Lower leg skin (tissue), 3 donors: ENCODE results near the gene USP2.

Experiments
- POLR2A ChIP-seq, 2 donors: fragments of 450-650 bp; IDR thresholded peaks; one replicate each; pipeline ENCODE4 v1.6.1; 2016 to 2017; ENCODE audit warnings: antibody characterized with exemption in 2 of 2, mild to moderate bottlenecking in 1 of 2, moderate library complexity in 1 of 2
- TF ChIP-seq, protein P1 (sequence below), 3 donors: fragments of 450-650 bp; IDR thresholded peaks; one replicate each; pipeline ENCODE4 v1.5.1; 2016; ENCODE audit warnings: antibody characterized with exemption in 3 of 3, mild to moderate bottlenecking in 3 of 3, moderate library complexity in 2 of 3

GRCh38 chr11:119361056-119361787 lies 20.3 kb downstream of the USP2 start:
- TF ChIP-seq, protein P1, sequence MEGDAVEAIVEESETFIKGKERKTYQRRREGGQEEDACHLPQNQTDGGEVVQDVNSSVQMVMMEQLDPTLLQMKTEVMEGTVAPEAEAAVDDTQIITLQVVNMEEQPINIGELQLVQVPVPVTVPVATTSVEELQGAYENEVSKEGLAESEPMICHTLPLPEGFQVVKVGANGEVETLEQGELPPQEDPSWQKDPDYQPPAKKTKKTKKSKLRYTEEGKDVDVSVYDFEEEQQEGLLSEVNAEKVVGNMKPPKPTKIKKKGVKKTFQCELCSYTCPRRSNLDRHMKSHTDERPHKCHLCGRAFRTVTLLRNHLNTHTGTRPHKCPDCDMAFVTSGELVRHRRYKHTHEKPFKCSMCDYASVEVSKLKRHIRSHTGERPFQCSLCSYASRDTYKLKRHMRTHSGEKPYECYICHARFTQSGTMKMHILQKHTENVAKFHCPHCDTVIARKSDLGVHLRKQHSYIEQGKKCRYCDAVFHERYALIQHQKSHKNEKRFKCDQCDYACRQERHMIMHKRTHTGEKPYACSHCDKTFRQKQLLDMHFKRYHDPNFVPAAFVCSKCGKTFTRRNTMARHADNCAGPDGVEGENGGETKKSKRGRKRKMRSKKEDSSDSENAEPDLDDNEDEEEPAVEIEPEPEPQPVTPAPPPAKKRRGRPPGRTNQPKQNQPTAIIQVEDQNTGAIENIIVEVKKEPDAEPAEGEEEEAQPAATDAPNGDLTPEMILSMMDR (IDR thresholded peaks at IDR 0.05) = no peak
- TF ChIP-seq POLR2A (IDR thresholded peaks at IDR 0.05) = no peak
